AG09309 (cell line): Measurements from ENCODE around the gene MYO1D.
A peak's percentile ranks its signal among the peaks of the same experiment; 100 is the strongest.

Experiments
- DNase-seq: peaks from one replicate; pipeline ENCODE4 v3.0.0-alpha.2; 2010; ENCODE audit warnings: low read depth
- H3K4me3 ChIP-seq: 2 replicates; pipeline ENCODE4 v1.5.1; 2011; ENCODE audit warnings: mild to moderate bottlenecking, low read depth, low read length, moderate library complexity; ENCODE audit not compliant: control insufficient read depth
- TF ChIP-seq, protein P1 (sequence below): IDR thresholded peaks from 2 replicates; pipeline ENCODE4 v1.5.1; 2011; ENCODE audit warnings: mild to moderate bottlenecking, low read depth, low read length, inconsistent platforms; ENCODE audit not compliant: insufficient read depth, control insufficient read depth; ENCODE audit errors: missing control alignments

MYO1D gene

DNA sequence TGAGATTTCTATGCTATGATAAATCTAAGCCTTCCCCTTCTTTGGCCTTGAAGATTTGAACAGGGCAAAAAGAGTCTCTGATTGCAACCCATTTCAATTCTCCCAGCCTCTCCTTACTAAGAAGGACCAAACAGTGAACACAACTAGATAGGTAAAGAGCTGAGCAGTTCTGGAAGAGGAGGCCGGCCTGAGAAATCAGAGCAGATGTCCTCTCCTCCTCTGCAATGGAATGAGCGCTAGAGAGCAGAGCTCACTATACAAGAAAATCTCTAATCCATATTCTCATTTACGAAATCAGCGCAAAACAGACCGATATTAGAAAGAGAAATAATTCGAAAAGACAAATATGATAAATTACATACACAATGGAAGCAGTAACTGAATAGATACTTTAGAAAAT is 266.0 kb downstream of the MYO1D start:
- TF ChIP-seq, protein P1, sequence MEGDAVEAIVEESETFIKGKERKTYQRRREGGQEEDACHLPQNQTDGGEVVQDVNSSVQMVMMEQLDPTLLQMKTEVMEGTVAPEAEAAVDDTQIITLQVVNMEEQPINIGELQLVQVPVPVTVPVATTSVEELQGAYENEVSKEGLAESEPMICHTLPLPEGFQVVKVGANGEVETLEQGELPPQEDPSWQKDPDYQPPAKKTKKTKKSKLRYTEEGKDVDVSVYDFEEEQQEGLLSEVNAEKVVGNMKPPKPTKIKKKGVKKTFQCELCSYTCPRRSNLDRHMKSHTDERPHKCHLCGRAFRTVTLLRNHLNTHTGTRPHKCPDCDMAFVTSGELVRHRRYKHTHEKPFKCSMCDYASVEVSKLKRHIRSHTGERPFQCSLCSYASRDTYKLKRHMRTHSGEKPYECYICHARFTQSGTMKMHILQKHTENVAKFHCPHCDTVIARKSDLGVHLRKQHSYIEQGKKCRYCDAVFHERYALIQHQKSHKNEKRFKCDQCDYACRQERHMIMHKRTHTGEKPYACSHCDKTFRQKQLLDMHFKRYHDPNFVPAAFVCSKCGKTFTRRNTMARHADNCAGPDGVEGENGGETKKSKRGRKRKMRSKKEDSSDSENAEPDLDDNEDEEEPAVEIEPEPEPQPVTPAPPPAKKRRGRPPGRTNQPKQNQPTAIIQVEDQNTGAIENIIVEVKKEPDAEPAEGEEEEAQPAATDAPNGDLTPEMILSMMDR: no peak
- H3K4me3 ChIP-seq: no peak overlapping the region
- no peak for DNase-seq

- no peak overlapping the region for H3K4me3 ChIP-seq
- DNase-seq: no peak
- TF ChIP-seq, protein P1: no peak
Observed at GRCh38 chr17:32609884-32610650, 266.9 kb downstream of the MYO1D start.

DNA sequence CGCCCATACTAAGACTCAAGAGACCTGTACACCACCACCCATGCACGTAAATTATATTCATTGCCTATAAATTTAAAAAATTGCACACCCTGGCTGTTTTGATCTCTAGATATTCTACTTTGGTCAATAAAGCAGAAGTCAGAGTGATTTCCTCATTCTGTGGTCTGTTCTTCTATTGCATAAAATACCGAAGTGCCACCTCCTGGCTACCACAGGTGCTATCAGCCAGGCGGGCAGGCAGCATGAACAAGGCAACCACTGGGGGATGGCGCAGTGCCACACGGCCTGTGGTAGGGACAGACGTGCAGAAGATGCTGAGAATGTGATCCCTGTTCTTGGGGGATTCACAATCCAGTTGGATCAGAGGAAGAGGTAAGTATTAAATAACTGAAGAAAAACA is 267.8 kb downstream of the MYO1D start:
- TF ChIP-seq, protein P1: peak; percentile 26
- DNase-seq: no peak
- H3K4me3 ChIP-seq: no peak overlapping the region

DNA sequence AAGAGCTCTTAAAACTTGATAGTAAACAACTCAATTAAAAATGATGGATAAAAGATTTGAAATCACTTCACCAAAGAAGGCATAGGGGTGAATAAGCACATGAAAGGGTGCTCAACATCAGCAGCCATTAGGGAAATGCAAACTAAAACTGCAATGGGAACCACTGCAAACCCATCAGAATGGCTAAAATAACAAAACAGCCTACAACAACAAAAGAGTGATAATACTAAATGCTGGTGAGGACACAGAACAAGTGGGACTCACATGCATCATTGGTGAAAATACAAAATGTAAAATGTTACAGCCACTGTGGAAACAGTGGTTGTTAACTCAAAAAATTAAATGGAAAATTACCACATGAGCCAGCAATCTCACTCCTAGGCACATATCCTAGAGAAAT is 268.7 kb downstream of the MYO1D start:
- no peak overlapping the region for H3K4me3 ChIP-seq
- TF ChIP-seq, protein P1: no peak
- DNase-seq: no peak

GRCh38 chr17:32604966-32605365 is 272.0 kb downstream of the MYO1D start:
- DNase-seq: no peak
- H3K4me3 ChIP-seq: no peak overlapping the region
- TF ChIP-seq, protein P1: no peak

DNA sequence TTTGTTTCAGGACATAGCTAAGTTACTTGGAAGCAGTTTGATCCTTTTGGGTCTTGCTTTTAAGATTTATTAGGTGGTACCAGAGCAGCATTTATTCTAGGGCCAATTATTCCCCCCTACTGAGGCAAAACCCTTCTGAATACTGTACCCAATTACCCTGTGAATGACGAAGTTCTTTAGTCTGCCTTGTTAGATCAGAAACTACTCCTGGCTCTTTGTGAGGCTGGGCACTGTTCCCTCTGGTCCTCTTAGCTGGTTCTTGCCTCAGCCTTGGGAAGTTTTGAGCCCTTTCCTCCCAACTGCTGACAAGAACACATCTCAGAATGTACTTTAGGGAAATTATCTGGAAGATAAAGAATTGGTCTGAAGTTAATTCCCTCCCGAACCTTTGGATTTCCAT is 274.5 kb downstream of the MYO1D start:
- no peak for DNase-seq
- H3K4me3 ChIP-seq: no peak overlapping the region
- TF ChIP-seq, protein P1: no peak
